GM10248 (cell line): Measurements from ENCODE around the gene EIF3D.

ENCODE experiments used
- CTCF ChIA-PET: fragments of 300-600 bp; sonication (Branson Sonifier 250); formaldehyde crosslinking; extraction: SDS; loops from one replicate; lab custom pipeline; 2021; ENCODE audit warnings: antibody characterized with exemption; lab: Yijun Ruan, JAX
- POLR2A ChIA-PET: fragments of 350-650 bp; sonication (Branson Sonifier 250); formaldehyde crosslinking; extraction: SDS; loops from one replicate; lab custom pipeline; 2020; ENCODE audit warnings: antibody characterized with exemption; lab: Yijun Ruan, JAX
- DNase-seq: peaks from one replicate; pipeline ENCODE4 v3.0.0; 2012; ENCODE audit errors: extremely low spot score
- CTCF ChIP-seq: IDR thresholded peaks from 2 replicates; pipeline ENCODE4 v1.5.1; 2012; ENCODE audit warnings: mild to moderate bottlenecking, low read depth; ENCODE audit errors: extremely low read depth, missing control alignments, control extremely low read depth

The EIF3D gene

GRCh38 chr22:36461665-36462649 is 67.0 kb downstream of the EIF3D start:
- TF ChIP-seq CTCF, result no peak
- ChIA-PET CTCF (interaction anchor here (1.4 to 1.8 kb wide), 2 partner anchors 9 to 10 kb away, joined by 6 to 7 read pairs; no protein-coding TSS in a partner anchor), POLR2A (interaction anchor here (0.6 kb wide), 1 partner anchor 45 kb away, joined by 3 read pairs; the partner anchor contains the start of gene FOXRED2)
- DNase-seq, result no peak
